B cell (primary cell): ENCODE results near the gene MYH14. TPM values are rescaled to one million over a fixed set of nuclear protein-coding genes. Genes with fewer than 3 reads are reported as not detected.

Experiments used
- ATAC-seq: fragments of 200-7000 bp; cut with Tn5 transposase; one replicate; pipeline ENCODE4 v1.10.0; 2021; ENCODE audit warnings: low read depth, mild to moderate bottlenecking, moderate number of reproducible peaks, moderate library complexity
- CTCF ChIA-PET: fragments of 350-600 bp; sonication (Branson Sonifier 250); formaldehyde crosslinking; loops from one replicate; lab custom pipeline; 2021; ENCODE audit warnings: antibody characterized with exemption, inconsistent platforms; lab: Charles Lee
- POLR2A ChIA-PET: fragments of 350-600 bp; sonication (Branson Sonifier 250); formaldehyde crosslinking; loops from one replicate; lab custom pipeline; 2021; ENCODE audit warnings: antibody characterized with exemption; lab: Charles Lee
- DNase-seq: peaks from one replicate; pipeline ENCODE4 v3.0.0; 2013
- H2AFZ ChIP-seq: 2 replicates; pipeline ENCODE4 v1.6.1; 2012; ENCODE audit warnings: mild to moderate bottlenecking, low read depth, low read length; ENCODE audit not compliant: insufficient read depth, poor library complexity, severe bottlenecking
- H3K27ac ChIP-seq, 2 donors: 1 replicate in 1 of 2; 2 replicates in 1 of 2; pipeline ENCODE4 v1.5.1; 2012 to 2013; ENCODE audit warnings: low read length in 2 of 2, mild to moderate bottlenecking in 2 of 2, moderate library complexity in 1 of 2
- H3K27me3 ChIP-seq, 4 experiments: fragments of 200-600 bp in 1 of 4; sonication (generic) in 1 of 4; replicated peaks in 1 of 4; 1 replicate in 2 of 4; 2 replicates in 2 of 4; pipeline versions ENCODE4 v1.6.1 to v1.7.0; 2013 to 2016; ENCODE audit warnings: low read length in 3 of 4, mild to moderate bottlenecking in 2 of 4, mixed read lengths in 1 of 4, moderate library complexity in 1 of 4; ENCODE audit not compliant: insufficient read depth in 4 of 4, control insufficient read depth in 3 of 4; ENCODE audit errors: control extremely low read depth in 1 of 4
- H3K36me3 ChIP-seq, 2 experiments: replicated peaks in 1 of 2; 1 replicate in 1 of 2; 2 replicates in 1 of 2; pipeline versions ENCODE4 v1.6.1 to v1.7.1; 2013; ENCODE audit warnings: low read length in 1 of 2; ENCODE audit not compliant: insufficient read depth in 2 of 2, control insufficient read depth in 1 of 2; ENCODE audit errors: control extremely low read depth in 1 of 2, extremely low read depth in 1 of 2
- H3K4me1 ChIP-seq, 2 donors: fragments of 200-600 bp in 1 of 2; sonication (generic) in 1 of 2; 1 replicate in 1 of 2; 2 replicates in 1 of 2; pipeline versions ENCODE4 v1.5.1 to v1.6.1; 2013 to 2017; ENCODE audit warnings: low read length in 2 of 2; ENCODE audit not compliant: control insufficient read depth in 2 of 2, insufficient read depth in 2 of 2
- H3K4me2 ChIP-seq: replicated peaks from 2 replicates; pipeline ENCODE3; 2012; ENCODE audit warnings: mild to moderate bottlenecking, low read depth, low read length; ENCODE audit not compliant: poor library complexity, severe bottlenecking
- H3K4me3 ChIP-seq, 5 experiments: fragments of 200-600 bp in 1 of 5; sonication (generic) in 1 of 5; 1 replicate in 3 of 5; 2 replicates in 2 of 5; pipeline versions ENCODE4 v1.5.1 to v1.7.0; 2011 to 2016; ENCODE audit warnings: low read length in 4 of 5, mild to moderate bottlenecking in 4 of 5, low read depth in 2 of 5, control low read depth in 1 of 5, moderate library complexity in 1 of 5; ENCODE audit not compliant: insufficient read depth in 1 of 5; ENCODE audit errors: control extremely low read depth in 1 of 5, extremely low read depth in 1 of 5
- H3K79me2 ChIP-seq: fragments of 200-600 bp; sonication (generic); one replicate; pipeline ENCODE4 v1.6.0; 2016; ENCODE audit warnings: low read length; ENCODE audit not compliant: control insufficient read depth, insufficient read depth
- H3K9ac ChIP-seq: fragments of 200-600 bp; sonication (generic); 2 replicates; pipeline ENCODE4 v1.6.1; 2017; ENCODE audit warnings: mild to moderate bottlenecking, low read length, moderate library complexity
- H3K9me3 ChIP-seq, 3 donors: one replicate each; pipeline versions ENCODE4 v1.6.1 to v1.7.1; 2013; ENCODE audit warnings: low read length in 2 of 3; ENCODE audit not compliant: control insufficient read depth in 2 of 3, insufficient read depth in 1 of 3; ENCODE audit errors: control extremely low read depth in 1 of 3
- H4K20me1 ChIP-seq: 2 replicates; pipeline ENCODE4 v1.6.0; 2012; ENCODE audit warnings: mild to moderate bottlenecking, low read length; ENCODE audit not compliant: insufficient read depth, control insufficient read depth, poor library complexity, severe bottlenecking
- H3K27ac Mint-ChIP-seq: one replicate; pipeline ENCODE4 v1.8.0; 2021; ENCODE audit warnings: mixed read lengths
- H3K27me3 Mint-ChIP-seq: one replicate; pipeline ENCODE4 v1.8.0; 2021; ENCODE audit warnings: mixed read lengths
- H3K4me1 Mint-ChIP-seq: one replicate; pipeline ENCODE4 v1.8.0; 2021; ENCODE audit warnings: mixed read lengths
- H3K4me3 Mint-ChIP-seq: one replicate; pipeline ENCODE4 v1.8.0; 2021; ENCODE audit warnings: mixed read lengths
- H3K9me3 Mint-ChIP-seq: one replicate; pipeline ENCODE4 v1.8.0; 2022; ENCODE audit warnings: mixed read lengths; ENCODE audit not compliant: insufficient read depth
- CTCF ChIP-seq: fragments of 200-600 bp; IDR thresholded peaks from one replicate; pipeline ENCODE4 v1.8.0; 2022; ENCODE audit warnings: antibody characterized with exemption, mild to moderate bottlenecking
- EZH2 ChIP-seq: IDR thresholded peaks from 2 replicates; pipeline ENCODE4 v1.6.1; 2012; ENCODE audit warnings: borderline replicate concordance, low read depth, mild to moderate bottlenecking, moderate library complexity, low read length; ENCODE audit not compliant: insufficient read depth, poor library complexity, severe bottlenecking
- WGBS: methylation state at CpG from one replicate; pipeline ENCODE4 v1.1.5; 2013; ENCODE audit warnings: missing lambda C conversion rate; ENCODE audit not compliant: insufficient coverage; 5-methylcytosine and 5-hydroxymethylcytosine counted together
- intact Hi-C: fragments of 100-400 bp; cut with micrococcal nuclease; formaldehyde crosslinking; loops from one replicate; pipeline ENCODE4 v1.10.0; 2022
- polyA plus RNA-seq: library from polyadenylated mRNA; depleted of rRNA; stranded (reverse); fragments of >200 nt; gene quantifications from 2 replicates; pipeline ENCODE4 v1.2.3, GENCODE V29; 2012
- total RNA-seq, 2 donors: library from RNA; stranded (reverse); fragments of 120-200 nt in 1 of 2; gene quantifications; 1 replicate in 1 of 2; 2 replicates in 1 of 2; pipeline versions ENCODE4 v1.2.3 to v1.2.4, GENCODE V29; 2013 to 2022

The MYH14 gene
- total and polyA plus RNA-seq, 2 donors (not counting 1 experiment from before 2014, with no cell fraction given) = not detected

- ATAC-seq (no peak), DNase-seq (peak; percentile 50)
- Histone ChIP-seq H3K27ac (peak overlapping the region; percentile 49 to 68), H4K20me1 (peaks cover 55% of the 10 kb centered on the region), H3K36me3 (peaks cover 0 to 35% of the 10 kb centered on the region in 2 experiments), H3K4me3 (peak overlapping the region in 4 of 5 experiments; percentile 37 to 71 (median 56)), H2AFZ (peak overlapping the region; percentile 69), H3K9ac (peak overlapping the region; percentile 54), H3K4me1 (peaks cover 54 to 89% of the 10 kb centered on the region in 2 donors), H3K4me2 (peak overlapping the region; percentile 82), H3K79me2 (peaks cover 34% of the 10 kb centered on the region), H3K27me3 (peaks cover 0 to 5% (median 2%) of the 10 kb centered on the region in 4 experiments), H3K9me3 (peaks cover 0 to 40% (median 0%) of the 10 kb centered on the region in 3 donors)
- Mint-ChIP-seq H3K4me1 (peaks cover 81% of the 10 kb centered on the region), H3K9me3 (peaks cover 4% of the 10 kb centered on the region), H3K27me3 (peaks cover 3% of the 10 kb centered on the region), H3K27ac (peak overlapping the region; percentile 94), H3K4me3 (peak overlapping the region; percentile 87)
- TF ChIP-seq CTCF (no peak), EZH2 (no peak)
- POLR2A ChIA-PET = interaction anchor here (1.0 to 7.1 kb wide), 6 partner anchors 12 to 128 kb away, joined by 3 to 122 read pairs (median 6); partner anchors contain the start of gene SPIB
- 9% methylated on average over 16 of the region's 20 CpGs for WGBS
- CTCF ChIA-PET = interaction anchor here (1.1 to 5.0 kb wide), 4 partner anchors 11 to 128 kb away, joined by 4 to 28 read pairs (median 6); no protein-coding TSS in a partner anchor
- intact Hi-C loops = loop anchor here (1.0 kb wide), 3 partner anchors 9 to 25 kb away; no protein-coding TSS in a partner anchor
These were observed 129.0 kb downstream of the MYH14 start for GRCh38 chr19:50332244-50333038.
